Transverse colon (tissue), 4 donors: ENCODE results near the gene EYA2.

Experiments
- EP300 ChIP-seq: sonication (generic); formaldehyde crosslinking; IDR thresholded peaks from one replicate; pipeline ENCODE4 v1.6.1; 2017; ENCODE audit warnings: antibody characterized with exemption, low read depth
- POLR2A ChIP-seq: fragments of 450-650 bp; IDR thresholded peaks from one replicate; pipeline ENCODE4 v1.6.1; 2016; ENCODE audit warnings: antibody characterized with exemption, mild to moderate bottlenecking, moderate library complexity
- POLR2AphosphoS5 ChIP-seq, 3 donors: sonication (generic); formaldehyde crosslinking; IDR thresholded peaks; one replicate each; pipeline ENCODE4 v1.6.1; 2016; ENCODE audit warnings: antibody characterized with exemption in 3 of 3
- TF ChIP-seq, protein P1 (sequence below), 5 experiments: fragments of 200-600 bp in 3 of 5; fragments of 450-650 bp in 2 of 5; sonication (generic) in 3 of 5; IDR thresholded peaks; 1 replicate in 2 of 5; 2 replicates in 3 of 5; pipeline ENCODE4 v1.5.1; 2016 to 2017; ENCODE audit warnings: antibody characterized with exemption in 5 of 5, inconsistent platforms in 3 of 5, mild to moderate bottlenecking in 2 of 5, moderate library complexity in 1 of 5

DNA sequence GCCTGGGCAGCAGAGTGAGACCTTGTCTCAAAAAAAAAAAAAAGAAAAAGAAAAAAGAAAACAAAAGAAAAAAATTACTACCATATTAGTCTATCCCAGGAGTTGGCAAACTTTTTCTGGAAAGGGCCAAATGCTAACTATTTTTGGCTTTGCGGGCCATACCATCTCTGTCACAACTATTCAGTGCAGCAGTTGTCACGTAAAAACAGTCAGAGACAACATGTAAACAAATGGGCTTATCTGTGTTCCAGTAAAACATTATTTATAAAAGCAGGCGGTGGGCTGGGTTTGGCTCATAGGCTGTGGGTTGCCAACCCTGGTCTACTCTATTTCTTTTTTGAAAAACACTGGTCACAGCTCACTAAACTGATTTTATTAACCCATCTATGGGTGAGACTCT is 53.4 kb downstream of the EYA2 start:
- TF ChIP-seq POLR2AphosphoS5 (IDR thresholded peaks at IDR 0.05) (no peak), EP300 (no peak), POLR2A (no peak)
- TF ChIP-seq, protein P1, sequence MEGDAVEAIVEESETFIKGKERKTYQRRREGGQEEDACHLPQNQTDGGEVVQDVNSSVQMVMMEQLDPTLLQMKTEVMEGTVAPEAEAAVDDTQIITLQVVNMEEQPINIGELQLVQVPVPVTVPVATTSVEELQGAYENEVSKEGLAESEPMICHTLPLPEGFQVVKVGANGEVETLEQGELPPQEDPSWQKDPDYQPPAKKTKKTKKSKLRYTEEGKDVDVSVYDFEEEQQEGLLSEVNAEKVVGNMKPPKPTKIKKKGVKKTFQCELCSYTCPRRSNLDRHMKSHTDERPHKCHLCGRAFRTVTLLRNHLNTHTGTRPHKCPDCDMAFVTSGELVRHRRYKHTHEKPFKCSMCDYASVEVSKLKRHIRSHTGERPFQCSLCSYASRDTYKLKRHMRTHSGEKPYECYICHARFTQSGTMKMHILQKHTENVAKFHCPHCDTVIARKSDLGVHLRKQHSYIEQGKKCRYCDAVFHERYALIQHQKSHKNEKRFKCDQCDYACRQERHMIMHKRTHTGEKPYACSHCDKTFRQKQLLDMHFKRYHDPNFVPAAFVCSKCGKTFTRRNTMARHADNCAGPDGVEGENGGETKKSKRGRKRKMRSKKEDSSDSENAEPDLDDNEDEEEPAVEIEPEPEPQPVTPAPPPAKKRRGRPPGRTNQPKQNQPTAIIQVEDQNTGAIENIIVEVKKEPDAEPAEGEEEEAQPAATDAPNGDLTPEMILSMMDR (IDR thresholded peaks at IDR 0.05), result no peak
